ENCODE data around the gene ADD1.

ADD1 gene

DNA sequence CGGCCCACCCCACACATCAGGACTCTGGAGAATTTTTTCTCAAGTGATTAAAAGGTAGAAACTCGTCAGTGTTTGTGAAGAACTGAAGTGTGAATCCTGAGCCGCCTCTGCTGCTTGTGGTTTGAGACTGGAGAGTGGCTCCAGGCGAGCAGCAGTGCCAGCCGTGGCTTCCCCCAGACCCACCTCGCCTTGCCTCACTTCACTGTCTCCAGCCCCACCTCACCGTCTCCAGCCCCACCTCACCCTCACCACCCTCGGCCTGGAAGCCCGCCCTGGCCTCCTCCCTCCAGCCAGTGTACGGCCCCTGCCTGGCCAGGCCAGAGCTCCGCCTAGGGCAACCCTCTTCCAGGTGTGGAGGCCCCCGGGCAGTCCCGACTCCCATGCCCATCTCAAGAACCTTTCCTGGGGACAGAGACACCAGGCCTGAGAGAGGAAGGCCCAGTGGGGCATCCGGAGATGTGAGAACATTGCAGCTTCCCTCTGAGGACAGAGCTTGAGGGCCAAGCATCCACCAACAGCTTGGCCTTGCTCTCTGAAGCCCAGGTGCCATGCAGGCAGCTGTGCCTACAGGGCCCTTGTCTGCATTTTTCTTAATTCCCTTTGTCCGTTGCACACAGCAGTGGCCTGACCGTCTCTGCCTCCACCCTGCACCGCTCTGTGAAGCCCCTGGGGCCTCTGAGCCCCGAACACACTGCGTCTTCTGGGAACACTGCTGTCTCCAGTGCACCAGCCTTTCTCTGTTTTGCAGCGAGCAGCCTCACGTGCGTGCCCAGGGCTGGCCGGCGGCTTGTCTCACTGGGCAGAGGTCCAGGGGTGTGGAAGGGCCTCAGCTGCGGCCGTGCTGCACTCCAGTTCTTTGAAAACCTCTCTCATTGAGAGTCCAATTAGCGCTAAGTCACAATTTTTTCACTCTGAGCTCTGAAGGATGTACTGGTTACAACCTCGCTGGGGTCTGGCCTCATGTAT lies 37.0 kb upstream of the ADD1 start:
- no peak for DNase-seq

DNA sequence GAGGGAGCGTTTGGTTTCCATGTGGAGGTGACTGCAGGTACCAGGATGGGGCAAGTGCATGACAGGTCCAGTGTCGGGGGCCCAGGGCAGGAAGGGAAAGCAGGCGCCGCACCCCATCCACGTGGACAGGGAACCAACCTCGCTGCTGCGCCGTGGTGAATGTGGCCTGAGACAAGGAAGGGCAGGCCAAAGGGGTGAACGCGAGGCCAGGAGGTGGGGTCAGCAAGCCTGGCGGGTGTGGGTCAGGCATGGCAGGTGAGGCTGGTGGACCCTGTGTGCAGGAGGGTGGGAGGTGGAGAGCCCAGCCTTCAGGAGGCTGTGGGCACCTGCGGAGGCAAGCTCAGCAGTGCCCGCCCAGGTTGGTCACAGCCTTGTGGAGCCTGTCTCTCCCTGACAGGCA lies 36.1 kb upstream of the ADD1 start:
- no peak for DNase-seq

DNA sequence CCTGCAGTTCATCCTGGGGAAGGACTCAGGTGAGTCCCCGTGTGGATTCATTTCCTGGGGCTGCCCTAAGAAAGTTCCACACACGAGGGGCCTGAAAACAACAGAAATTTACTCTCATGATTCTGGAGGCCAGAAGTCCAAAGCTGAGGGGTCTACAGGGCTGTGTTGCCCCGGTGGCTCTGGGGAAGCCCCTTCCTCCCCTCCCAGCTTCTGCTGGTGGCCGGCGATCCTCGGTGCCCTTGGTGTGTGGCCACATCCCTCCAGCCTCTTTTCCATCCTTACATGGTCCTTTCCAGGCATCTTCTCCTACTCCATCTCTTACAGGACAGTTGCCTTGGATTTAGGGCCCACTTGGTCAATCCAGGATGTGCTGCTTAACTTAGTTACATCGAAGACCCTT lies 35.6 kb upstream of the ADD1 start:
- DNase-seq: no peak

DNA sequence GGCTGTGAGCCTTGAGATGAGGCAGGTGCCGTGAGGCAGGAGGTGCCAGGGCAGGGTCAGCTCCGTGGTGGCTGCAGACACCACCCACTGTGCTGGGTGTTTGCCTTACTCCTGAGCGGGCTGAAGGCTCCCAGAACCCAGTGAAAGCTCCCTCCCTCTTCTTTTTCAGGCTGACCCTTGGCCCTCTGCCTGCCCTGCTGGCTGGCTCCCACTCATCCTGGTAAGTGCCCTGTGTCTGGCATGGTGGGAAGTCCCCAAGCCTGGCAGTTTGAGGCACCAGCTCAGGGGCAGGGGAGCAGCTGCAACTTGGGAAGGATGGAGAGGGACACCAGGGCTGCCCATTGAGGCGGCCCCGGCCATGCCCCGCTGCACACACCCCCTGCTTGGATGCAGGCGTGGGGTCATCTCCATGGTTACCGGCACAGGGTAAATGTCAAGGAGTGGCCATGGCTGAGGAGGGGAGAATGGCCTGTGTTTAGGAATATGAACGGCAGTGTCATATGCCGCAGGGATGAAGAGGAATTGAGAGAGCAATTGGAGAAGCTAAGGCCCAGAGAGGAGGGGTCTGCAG lies 33.9 kb upstream of the ADD1 start:
- DNase-seq: no peak

DNA sequence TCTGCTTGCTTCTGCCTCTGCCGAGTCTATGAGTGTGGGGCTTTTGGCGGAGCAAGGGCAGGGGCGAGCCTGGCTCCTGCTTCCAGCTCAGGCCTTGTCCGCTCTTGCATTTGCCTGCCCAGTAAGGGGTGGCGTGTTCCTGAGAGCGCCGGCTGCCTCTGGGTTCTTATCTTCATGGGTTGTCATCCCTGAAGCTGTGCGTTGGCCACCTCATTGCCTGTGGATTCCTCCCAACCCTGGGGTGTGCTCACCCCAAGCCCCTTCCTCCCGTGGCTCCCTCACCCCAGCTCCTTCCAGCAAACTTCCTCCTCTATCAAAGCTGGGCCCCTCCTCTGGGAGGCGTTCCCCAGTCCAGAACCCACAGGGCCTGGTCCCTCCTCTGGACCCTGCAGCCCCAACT lies 33.3 kb upstream of the ADD1 start:
- DNase-seq: no peak

DNA sequence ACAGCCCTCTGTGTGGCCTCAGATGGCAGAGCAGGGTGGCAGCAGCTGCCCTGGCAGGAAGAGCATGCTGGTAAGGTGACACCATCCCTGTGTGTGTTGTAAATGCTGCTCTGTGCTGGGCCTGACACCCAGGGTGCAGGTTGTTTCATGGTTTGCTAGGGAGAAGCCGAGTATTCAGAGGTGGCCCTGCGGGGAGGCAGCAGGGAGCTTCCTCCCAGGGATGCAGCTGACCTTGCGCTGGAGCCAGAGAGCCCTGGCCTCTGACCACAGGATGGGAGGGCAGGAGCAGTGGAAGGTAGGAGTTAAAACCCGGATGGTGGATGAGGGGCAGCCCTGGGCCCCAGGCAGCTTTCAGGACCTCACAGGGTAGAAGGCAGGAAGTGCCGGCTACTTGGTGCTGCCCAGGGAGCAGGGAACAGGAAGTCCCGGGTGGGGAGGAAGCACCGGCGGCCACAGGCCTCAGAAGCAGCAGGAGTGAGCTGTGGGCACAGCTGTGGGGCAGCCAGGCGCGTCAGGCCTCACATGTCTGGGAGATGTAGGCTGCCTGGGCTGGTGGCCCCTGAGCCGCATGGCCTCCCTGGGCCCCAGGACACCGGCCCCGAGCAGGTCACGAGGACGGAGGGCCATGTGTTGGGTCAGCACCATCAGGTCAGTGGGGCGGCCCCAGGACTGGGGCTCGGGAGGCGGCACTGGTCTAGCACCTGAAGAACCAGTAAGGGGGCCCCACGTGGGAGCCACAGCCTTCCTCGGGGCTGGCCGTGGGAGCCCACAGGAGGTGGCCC lies 31.6 kb upstream of the ADD1 start:
- peak; percentile 78 for DNase-seq

DNA sequence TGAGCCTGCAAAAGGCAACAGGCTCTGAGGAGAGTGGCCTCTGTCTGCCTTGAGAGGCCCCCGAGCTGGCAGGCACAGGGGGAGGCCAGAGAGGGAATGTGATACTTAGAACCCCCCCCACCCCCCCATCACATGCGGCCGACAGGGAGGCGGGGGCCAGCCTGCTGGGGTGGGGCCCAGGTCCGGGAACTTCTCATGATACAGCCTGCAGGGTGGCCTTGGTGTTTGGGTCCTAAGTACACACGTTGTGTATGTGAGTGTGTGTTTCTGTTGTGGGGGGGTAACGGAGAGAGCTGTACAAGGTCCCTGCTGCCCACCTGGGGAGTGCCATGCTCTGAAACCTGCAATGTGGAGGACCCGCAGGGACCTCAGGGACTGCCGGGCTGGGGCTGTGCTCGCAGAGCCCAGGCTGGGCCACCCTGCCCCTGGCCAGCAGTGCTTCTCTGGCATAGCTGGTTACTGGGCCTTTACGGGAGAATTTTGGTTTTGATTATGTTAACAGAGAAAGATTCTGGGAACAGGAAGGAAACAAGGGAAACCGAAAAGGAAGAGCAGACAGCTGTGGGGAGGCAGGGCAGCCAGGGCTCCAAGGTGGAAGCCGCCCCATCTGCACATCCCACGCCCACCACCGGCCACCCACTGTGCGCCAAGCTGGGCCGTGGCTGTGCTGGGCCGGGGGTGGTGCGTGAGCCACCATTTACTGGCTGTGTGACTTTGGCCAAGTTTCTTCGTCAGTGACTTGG lies 30.9 kb upstream of the ADD1 start:
- DNase-seq: peak; percentile 10

DNA sequence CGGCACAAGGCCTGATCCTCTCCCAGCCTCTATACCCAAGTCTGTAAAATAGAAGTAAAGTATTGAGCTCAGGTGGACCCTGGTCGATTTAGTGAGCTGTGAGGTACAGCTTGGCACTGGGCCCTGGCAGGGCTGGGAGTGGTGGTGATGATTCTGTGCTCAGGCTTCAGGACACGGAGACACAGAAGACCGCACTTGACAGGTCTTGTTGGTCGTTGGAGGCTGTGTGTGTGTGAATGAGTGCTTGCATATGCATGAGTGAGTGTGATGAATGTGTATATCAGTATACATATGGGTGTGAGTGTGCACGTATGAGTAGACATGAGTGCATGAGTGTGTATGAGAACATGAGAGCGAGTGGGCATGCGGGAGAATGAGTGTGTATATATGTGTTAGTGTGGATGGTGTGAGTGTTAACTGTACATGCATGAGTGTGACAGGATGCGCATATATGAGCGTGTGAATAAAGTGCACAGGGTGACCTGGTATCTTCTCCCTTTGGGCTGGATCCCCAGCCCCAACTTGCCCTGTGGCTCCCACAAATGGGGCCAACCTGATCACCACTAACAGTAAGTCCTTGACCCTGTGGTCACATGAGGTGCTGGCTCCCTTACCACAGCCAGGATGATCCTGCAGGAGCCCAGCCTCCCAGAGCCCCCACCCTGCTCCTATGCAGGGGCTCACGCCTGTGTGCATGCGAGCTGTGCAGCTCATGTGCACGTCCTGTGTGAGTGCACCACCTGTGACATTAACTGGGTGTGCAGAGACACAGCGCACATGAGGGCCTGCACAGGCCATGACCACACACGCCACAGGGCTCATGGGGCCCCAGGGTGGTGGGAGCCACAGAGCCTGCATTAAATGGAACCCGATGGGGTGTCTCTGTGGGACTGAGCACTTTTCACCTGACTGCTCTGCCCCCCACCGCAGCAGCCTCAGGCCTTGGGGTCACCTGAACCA lies 29.9 kb upstream of the ADD1 start:
- no peak for DNase-seq

DNA sequence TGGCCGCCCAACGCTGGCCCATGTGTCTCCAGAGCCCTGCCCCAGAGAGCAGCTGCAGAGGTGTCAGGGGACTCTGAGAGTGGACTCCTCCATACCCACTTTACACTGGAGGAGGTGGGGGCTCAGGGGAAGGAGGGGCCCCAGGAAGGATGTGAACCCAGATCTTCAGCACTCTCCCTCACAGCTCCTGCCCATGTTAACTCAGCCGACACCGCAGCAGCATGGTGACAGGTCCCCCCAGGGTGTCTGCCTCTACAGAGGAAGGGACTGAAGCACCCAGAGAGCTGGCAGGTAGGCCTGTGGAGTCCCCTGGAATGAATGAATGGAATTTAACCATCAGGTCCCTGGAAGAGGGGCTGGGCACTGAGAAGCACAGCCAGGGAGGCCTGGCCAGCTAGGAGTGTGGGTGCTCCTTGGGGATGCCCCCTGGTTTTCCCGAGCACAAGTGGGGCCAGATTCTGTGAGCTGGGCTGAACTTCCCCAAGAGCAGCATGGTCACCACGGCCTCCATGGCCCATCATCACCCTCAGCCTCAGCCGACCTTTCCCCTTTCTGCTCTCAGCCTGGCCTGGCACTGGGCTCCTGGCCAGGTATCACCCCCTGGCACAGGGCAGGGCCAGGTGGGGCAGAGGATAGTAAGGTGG lies 28.9 kb upstream of the ADD1 start:
- DNase-seq: no peak

DNA sequence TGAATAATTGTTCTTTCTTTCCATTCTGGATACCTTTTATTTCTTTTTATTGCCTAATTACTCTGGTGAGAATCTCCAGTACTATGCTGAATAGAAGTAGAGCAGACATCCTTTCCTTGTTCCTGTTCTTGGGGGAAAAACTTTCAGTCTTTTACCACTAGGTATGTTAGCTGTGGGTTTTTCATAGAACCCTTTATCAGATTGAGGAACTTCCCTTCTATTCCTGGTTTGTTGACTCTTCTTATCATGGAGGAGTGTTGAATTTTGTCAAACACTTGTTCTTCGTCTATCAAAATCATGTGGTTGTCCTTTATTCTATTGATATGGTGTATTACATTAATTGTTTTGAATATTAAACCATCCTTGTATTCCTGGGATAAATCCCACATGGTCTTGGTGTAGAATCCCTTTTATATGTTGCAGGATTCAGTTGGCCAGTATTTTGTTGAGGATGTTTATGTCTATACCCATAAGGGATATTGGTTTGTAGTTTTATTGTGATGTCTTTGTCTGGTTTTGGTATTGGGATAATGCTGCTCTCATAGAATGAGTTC lies 27.2 kb upstream of the ADD1 start:
- DNase-seq: no peak

DNA sequence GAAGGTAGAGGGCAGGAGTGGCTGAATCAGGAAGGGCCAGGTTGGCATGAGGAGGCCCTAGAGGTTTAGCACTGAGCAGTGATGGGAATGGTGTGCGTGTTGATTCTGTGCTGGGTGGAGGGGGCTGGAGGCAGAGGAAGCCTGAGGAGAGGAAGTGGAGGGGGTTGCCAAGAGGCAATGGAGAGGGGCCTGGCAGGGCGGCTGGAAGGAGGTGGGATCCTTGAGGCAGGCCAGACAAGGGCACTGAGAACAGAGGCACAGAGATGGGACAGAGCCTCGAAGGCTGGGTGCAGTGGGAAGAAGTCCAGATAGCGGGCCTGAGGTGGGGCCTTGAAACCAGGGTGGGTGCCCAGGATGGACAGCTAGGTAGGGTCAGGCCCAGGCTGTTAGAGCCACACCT lies 26.5 kb upstream of the ADD1 start:
- DNase-seq: no peak

DNA sequence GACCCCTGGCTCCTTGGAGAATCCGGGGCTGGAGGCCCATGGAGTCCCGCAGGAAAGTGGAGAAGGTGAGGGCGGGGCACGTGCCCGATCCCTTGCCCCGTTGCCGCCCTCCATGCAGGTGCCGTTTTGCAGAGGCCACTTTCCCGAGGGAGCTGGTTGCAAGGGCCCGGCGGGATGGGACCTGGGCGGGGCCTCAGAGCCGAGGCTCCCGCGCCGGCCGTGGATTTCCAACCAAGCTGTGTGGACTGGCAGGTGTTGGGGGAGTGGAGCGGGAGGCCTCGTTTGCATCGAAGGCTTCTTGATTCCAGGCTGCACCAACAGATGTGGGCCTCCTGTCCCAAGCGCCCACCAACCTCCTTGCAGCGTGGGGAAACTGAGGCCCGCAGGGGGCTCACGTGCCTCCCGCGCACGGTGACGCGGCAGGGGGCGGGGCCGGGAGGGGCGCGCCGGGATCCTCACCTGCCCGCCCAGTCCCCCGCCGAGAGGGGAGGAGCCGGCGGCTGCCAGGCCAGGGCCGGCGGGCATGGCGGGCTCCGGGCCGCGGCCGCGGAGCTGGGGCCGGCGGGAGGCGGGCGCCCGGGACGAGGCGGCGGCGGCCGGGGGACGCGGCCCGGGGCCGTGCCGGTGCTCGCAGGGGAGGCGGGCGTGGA lies 25.8 kb upstream of the ADD1 start:
- DNase-seq: peak; percentile 31

DNA sequence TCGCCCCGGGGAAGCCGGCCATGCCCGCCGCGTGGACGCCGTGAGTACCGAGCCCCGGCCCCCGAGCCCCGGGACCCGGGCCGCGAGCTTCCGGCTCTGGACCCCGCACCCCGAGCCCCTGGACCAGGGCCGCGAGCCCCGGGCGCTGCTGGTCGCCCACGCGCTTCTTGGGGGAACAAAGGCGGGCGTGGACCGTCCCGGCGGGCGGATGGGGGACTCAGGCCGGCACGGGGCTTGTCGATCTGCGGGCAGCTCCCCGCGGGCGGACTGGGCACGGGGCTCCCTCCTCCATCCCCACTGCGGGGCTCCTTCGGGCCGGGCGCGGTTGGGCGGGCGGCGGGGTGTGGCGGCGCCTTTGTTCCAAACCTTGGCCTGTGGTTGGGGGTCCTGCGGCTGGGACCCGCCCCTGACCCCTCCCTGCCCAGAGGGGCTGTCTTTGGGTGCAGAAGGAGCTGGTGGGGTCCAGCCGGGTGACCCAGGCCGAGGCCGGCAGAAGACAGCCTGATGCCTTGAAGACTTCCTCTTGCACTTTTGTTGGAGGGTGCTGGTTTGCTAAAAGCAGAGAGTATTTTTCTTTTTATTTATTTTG lies 25.2 kb upstream of the ADD1 start:
- no peak for DNase-seq

DNA sequence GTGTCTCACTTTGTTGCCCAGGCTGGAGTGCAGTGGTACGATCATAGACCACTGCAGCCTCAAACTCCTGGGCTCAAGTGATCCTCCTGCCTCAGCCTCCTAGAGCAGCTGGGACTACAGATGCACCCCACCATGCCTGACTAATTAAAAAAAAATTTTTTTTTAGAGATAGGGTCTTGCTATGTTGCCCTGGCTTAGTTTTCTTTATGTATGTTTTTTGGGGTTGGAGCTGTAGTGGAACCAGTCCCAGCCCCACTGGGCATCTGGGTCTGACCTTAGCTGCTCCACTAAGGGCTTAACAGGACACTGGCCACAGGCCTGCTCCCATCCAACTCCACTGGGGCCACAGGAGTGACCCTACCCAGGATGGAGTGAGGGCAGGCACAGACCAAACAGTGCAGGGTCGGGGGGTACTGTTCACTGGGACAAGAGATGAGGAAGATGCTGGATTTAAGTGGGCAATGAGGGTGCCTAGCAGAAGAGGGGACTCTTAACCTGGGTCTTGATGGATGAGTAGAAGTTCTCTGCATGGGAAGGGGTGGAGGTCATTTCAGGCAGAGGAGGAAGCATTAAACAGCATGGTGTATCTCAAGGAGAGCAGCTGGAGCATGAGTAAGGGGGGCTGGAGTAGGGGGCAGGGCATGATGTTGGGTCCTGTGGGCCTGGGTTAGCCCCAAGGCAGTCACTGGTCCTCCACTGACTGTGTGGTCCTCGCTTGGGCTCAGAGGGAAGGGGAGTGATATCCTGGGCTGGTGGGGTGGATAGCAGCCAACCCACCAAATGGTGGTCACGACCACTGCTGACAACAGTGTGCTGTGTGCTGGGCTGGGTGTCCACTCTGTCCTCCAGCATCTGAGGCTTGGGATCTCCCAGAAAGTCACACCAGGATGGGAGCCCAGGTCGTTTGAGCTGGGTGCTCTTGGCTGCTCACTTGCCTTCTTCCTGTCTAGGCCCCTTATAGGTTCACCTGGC lies 24.1 kb upstream of the ADD1 start:
- no peak for DNase-seq

DNA sequence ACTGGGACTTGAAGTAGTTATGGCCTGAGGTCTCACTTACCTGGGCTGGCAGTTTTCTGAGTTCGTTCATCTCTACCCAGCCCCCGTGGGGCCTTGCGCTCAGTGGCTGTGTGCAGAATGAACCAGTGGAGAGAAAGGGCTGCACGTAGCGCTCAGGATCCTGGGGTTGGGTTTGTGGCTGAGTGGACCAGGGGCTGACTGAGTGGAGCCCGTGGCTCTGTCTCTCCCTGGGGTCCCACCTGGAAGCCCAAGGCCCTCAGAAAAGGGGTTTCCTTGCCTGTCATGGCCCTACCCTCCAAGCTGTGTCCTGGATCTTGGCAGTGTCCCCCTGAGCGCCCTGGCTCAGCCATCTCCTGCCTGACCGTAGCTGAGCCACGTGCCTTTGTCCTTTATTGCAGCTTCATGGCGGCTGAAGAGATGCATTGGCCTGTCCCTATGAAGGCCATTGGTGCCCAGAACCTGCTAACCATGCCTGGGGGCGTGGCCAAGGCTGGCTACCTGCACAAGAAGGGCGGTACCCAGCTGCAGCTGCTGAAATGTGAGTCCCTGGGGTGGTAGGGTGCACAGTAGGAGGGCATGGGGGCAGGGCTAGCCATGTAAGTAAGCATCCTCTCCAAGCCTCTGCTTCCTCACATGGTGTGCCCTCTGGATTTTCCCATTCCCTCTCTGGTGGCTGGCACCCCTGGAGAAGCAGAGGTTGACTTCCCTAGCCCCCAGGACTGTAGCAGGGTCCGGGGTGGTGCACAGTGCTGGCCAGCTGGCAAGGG lies 23.2 kb upstream of the ADD1 start:
- DNase-seq: no peak

DNA sequence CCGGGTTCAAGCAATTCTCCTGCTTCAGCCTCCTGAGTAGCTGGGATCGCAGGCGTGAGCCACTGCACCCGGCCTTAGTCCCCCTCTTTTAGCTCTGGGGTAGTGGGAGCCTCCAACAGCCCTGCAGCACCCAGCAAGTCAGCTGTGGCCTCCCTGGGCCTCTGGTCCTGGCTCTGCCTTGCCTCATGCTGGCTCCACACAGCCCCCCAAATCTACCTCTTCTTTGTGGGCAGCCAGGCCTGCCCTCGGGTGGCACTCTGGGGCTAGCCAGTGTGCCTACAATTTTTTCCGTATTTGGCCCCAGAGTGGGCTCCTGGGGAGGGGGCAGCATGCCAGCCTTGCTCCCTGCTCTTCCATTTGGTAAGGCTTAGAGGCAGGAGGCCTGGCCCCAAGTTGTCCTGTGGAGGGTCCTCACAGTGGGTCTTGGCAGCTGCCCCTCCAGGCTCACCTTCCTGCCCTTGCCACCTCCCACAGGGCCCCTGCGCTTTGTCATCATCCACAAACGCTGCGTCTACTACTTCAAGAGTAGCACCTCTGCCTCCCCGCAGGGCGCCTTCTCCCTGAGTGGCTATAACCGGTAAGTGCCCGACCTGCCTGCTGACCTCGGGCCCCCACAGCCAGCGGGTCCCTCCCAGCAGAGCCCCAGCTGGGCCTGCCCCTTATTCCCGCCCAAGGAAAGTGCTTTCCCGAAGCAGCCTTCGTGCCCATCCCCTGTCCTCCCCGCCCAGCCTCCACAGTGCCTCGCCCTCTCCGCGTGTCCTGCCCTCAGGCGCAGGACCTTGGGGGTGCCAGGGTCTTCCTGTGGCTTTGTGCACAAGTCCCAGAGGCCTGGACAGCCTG lies 21.0 kb upstream of the ADD1 start:
- DNase-seq: no peak

DNA sequence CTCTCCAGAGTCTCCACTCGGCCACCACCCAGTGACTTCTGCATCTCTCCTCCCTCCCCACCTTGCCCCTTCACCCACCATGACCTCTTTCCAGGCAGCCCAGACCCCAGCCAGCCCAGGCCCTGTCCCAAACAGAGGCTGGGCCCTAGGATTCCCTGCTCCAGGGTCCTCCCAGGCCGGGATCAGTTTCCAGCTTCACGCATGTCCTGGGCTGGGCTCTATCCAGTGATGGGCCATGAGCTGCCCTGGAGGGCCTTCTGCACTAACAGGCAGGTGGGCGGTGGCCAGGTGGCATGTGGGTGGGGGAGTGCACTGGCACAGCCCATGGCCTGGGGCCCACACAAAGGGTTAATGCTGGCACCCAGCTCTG lies 20.4 kb upstream of the ADD1 start:
- no peak for DNase-seq

All from RPMI8226 (cell line).